Stimulated activated CD8-positive, alpha-beta memory T cell treated with anti-CD3 and anti-CD28 coated beads, Interleukin-15, amount 100 ng/mL, for 24 hours (primary cell): ENCODE data around the gene EDN3.

ENCODE experiments used
- DNase-seq: peaks from one replicate; pipeline ENCODE4 v3.0.0-alpha.2; 2020; ENCODE audit warnings: low read depth

The EDN3 gene

DNA sequence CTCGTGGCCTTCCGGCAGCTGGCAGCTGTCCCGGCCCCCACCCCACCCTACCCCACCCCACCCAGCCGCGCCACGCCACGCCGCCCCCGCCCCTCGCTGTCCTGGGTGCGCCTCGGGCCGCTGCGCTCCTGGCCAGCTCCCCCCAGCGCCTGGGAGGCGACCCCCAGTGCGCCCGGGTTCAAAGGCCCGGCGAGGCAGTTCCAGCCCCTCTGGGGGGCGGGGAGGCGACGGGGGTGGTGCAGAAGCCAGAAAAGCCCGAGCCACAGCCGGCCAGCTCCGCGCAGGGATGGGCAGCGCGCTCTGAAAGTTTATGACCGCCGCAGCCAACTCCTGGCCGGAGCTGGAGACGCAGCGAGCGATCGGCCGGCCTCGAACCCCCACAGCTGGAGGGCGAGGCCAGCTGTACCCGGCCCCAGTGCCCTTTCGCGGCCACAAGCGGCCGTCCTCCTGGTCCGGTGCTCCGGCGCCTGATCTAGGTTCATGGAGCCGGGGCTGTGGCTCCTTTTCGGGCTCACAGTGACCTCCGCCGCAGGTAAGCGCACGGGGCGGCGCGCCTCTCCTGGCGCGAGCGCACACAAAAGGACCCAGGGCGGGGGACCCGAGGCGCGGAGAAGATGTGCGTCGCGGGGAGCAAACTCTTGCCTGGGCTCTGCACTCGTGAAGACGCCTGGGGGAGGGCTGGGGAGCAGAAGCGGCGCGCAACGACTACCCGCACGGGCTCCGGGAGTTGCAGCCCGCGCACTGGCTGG is at the start of gene EDN3:
TSS of gene EDN3 (plus strand) at position 279 of the 749 bp plus-strand sequence. CDS start at position 481, 202 bp downstream.
- no peak for DNase-seq

- DNase-seq, result no peak
Observed at GRCh38 chr20:59253325-59253724, 47.1 kb upstream of the EDN3 start.

DNA sequence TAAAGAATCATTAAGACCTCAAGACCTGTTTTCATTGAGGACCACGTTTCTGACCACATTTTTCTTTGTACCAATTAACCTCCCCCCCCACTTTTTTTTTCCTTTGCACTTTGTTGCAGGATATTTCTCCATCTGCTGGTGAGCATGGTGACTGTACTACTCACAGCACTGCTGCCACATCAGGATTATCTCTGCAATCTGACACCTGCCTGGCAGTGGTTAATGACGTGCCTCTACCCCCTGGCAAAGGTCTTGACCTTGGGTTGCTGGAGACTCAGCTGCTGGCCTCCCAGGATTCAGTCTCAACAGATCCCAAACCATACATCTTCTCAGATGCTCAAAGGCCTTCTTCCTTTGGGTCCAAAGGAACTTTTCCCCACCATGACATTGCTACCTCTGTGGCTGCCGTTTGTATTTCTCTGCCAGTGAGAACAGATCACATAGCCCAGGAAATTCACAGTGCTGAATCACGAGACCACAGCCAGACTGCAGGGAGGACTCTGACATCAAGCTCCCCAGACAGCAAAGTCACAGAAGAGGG is 46.6 kb upstream of the EDN3 start:
- DNase-seq, result no peak

DNA sequence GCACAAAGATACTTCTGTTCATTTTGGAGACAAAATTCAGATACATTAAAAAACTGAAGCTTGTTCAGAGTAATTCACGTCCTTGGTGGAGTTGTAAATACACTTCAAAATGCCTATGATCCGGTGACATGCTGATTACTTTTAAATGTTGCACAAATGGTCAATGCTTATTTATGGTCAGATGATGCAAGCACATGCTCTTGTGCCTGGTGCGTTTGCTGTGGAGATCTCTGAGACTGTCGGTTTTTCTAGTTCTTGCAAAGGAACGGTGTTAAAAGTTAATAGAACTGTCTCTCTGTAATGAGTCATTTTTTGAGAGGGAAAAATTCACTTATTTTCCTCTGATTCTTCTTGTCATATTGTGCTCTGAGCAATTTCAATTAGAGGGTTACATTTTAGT is 45.2 kb upstream of the EDN3 start:
- no peak for DNase-seq

DNA sequence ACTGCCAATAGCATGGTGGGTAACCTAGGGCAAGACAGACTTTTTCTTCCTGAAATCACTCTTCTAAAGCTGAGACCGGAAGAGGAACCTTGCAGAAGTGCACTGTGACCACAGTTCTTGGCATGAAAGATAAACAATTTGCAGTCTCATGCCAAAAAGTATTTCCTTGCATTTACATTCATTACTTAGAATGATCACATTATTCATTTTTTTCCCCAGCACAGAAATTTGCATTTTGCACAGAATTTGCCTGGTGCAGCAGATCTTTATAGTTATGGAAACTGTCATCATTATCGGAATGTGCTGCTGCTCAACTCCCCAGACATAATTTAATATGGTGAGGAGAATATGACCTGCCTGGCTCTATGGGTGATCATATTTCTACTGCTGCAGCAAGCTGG is 42.2 kb upstream of the EDN3 start:
- no peak for DNase-seq

GRCh38 chr20:59259946-59260345 is 40.5 kb upstream of the EDN3 start:
- DNase-seq, result no peak

GRCh38 chr20:59265298-59265697 is 35.1 kb upstream of the EDN3 start:
- no peak for DNase-seq

DNA sequence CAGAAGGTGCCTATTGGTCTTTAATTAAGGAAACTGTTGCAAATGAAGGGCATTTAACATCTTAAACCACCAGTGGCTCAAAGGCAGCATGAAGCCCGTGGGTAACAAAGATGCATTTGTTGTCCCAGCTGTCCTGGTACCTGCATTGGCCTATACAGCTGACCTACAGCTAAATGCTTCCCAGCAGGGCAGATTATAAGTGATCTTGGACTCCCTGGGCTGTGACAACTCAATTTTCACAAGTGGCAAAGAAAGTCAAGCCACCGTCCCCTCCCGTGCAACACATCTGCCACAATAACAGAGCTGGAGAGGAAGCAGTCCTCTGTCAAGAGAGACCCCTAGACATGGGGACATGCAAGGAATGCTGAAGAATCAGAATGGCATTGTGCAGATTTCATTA is 31.5 kb upstream of the EDN3 start:
- DNase-seq, result no peak

DNA sequence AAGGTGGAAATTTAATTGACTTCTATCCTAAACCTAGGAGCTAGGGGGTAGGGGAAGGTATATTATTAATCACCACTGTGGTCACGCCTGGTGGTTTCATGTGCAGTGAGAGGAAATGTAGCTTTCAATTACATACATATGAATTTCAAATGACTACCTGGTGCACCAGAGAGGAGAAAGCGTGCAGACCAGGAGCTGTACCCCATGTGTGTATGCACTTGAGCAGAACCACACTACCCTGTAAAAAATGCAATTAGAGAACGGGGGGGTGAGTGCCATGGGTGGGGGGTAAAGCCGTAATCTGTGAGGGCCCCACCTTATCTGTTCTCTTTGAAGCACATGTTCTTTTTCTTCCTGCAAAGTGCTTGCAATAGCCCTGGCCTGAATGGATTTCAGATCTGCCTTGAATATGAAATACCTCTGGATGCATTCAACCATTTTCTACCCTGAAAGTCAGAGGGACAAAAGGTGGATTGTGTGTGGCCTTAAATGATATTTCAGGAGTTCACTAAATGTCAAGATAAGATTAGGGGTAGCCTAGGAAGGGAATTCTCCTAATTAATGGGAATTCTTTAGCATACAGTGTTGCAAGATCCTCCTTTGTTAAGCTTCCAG is 30.9 kb upstream of the EDN3 start:
- DNase-seq, result no peak

GRCh38 chr20:59270380-59270779 is 30.0 kb upstream of the EDN3 start:
- no peak for DNase-seq

- no peak for DNase-seq
Observed at GRCh38 chr20:59273739-59274357, 26.6 kb upstream of the EDN3 start.

- DNase-seq, result no peak
Observed at GRCh38 chr20:59276938-59277337, 23.5 kb upstream of the EDN3 start.

GRCh38 chr20:59284470-59284869 is 15.9 kb upstream of the EDN3 start:
- DNase-seq, result no peak

DNA sequence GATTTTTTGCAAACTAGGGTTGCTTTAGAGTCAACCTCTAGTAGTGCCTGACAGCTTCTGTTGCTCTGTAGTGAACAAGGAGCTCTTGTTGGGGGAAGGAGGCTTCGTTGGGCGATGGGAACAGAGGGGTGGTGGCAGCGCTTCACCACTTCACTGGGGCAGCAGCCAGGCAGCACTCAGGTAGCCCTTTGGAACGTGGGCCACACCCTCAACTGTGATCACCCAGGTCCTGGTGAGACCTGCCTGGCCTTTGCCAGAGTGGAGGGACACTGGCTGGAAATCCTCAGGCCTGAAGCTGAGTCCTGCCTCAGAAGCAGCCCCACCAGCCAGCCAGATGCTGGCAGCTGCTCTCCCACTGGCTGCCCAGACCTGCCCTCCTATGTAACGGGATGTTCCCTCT is 10.4 kb upstream of the EDN3 start:
- no peak for DNase-seq

- DNase-seq, result no peak
Observed at GRCh38 chr20:59291740-59292383, 8.5 kb upstream of the EDN3 start.

DNA sequence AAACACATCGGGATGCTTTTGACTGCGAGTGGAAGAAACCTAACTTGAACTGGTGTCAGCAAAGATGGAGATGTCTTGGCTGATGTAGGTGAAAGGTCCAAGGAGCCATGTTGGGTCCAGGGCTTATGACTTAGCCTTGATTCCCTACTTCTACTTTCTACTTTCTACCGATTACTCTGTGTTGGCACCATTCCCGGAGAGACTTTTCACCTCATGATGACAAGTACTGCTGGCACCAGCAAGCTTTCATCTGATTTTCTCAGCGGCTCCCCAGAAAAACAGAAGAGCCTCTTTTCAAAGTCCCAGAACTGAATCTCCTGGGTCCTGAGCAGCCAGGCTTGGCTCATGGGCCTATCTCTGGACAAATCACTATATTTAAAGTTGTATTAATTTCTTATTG is 4.9 kb upstream of the EDN3 start:
- DNase-seq, result no peak

- DNase-seq, result no peak
Observed at GRCh38 chr20:59297686-59298085, 2.7 kb upstream of the EDN3 start.

DNA sequence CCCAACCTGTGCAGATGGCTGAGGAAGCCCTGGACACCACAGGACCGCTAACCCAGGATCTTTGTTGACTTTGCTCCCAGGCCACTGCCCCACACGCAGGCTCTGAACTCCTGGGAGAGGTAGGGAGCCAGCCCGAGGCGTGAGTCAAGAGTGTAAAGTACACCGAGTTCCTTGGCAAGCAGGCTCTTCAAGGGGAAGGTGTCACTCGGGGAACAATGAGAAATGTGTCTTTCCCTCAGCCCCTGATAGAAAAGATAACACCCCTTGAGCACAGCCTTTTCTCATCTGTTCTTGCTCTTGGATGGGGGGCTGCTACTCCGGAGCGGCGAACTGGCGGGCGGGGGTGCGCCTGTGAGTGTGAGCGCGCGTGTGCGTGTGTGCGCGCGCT is 472 bp upstream of the EDN3 start:
- no peak for DNase-seq

DNA sequence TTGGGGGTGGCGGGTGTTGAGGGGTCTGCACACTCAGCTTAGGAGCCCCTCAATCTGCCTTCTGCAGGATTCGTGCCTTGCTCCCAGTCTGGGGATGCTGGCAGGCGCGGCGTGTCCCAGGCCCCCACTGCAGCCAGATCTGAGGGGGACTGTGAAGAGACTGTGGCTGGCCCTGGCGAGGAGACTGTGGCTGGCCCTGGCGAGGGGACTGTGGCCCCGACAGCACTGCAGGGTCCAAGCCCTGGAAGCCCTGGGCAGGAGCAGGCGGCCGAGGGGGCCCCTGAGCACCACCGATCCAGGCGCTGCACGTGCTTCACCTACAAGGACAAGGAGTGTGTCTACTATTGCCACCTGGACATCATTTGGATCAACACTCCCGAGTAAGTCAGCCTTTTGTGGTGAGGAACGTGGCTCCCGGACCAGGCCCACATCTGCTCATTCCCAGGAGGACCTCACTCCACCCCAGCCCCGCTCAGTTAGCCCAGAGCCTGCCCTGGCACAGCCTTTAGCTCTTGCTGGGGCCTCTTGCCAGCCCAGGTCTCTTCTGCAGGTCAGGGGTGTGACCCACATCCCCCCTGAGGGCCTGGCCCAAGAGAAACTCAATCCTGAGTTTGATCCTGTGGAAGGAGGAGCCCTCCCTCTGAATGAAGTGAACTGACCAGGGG is 1.1 kb downstream of the EDN3 start:
- DNase-seq, result no peak

DNA sequence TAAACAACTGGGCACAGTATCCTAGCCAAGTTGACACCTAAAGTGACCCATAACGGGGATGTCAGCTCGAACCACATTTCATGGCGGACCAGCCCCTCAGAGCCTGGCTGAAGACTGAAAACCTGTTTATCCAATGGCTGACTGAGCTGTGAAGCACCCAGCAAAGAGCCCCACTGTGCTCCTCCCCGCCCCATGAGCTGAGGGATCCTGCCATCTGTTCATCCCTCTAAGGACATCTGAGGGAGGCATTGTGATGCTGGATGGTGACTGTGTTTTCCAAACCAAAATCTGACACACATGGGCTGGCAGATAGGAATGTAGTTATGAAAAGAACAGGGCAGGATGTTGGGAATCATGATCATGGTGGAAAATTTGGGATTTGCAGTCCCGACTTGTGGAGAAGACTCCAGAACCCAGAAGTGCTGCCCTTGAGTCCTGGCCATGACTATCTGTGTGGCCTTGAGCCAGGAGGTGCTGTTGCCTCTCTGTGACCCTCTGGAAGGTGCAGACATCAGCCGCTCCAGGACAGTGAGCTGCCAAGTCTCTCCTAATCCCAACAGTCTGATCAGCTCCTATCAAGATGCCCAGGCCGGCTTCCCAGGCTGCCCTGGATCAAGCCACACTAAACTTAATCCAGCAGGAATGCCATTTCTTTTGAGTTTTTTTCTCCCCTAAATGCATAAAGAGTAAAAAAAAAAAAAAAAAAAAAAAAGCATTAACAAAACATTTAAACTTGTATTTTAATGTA is 5.7 kb downstream of the EDN3 start:
- no peak for DNase-seq

- DNase-seq, result no peak
Observed at GRCh38 chr20:59307270-59307669, 6.9 kb downstream of the EDN3 start.
